G401.6 (cell line): ENCODE results near the gene SAXO2.
"Not testable (repeated sequence)": the region's sequence is repeated elsewhere in the genome, so short reads cannot be mapped to it uniquely, and the experiment has no call there.

Experiments
- FAIRE-seq: peaks from 2 replicates; lab custom pipeline; 2012; peaks lifted over from hg19 to GRCh38; lab: Jason Lieb, UNC

SAXO2 gene

GRCh38 chr15:82286475-82286874, 23.9 kb downstream of the SAXO2 start:
- FAIRE-seq, result not testable (repeated sequence)

GRCh38 chr15:82288202-82288601, 25.6 kb downstream of the SAXO2 start:
- not testable (repeated sequence) for FAIRE-seq

GRCh38 chr15:82292271-82292670, 29.7 kb downstream of the SAXO2 start:
- FAIRE-seq, result no peak

- no peak for FAIRE-seq
Measured at GRCh38 chr15:82294061-82294690, 31.6 kb downstream of the SAXO2 start.

- FAIRE-seq, result no peak
Measured at GRCh38 chr15:82297546-82297945, 34.9 kb downstream of the SAXO2 start.

GRCh38 chr15:82298032-82298431, 35.4 kb downstream of the SAXO2 start:
- FAIRE-seq, result no peak

- FAIRE-seq, result no peak
Measured at GRCh38 chr15:82298520-82298919, 35.9 kb downstream of the SAXO2 start.

- FAIRE-seq, result not testable (repeated sequence)
Measured at GRCh38 chr15:82299511-82299914, 36.9 kb downstream of the SAXO2 start.

GRCh38 chr15:82300326-82300725, 37.7 kb downstream of the SAXO2 start:
- FAIRE-seq, result not testable (repeated sequence)

- no peak for FAIRE-seq
Measured at GRCh38 chr15:82300883-82301282, 38.3 kb downstream of the SAXO2 start.

GRCh38 chr15:82301296-82302016, 38.8 kb downstream of the SAXO2 start:
- FAIRE-seq, result no peak

- no peak for FAIRE-seq
Measured at GRCh38 chr15:82303956-82304777, 41.5 kb downstream of the SAXO2 start.

- no peak for FAIRE-seq
Measured at GRCh38 chr15:82304778-82305090, 42.1 kb downstream of the SAXO2 start.

GRCh38 chr15:82305621-82306048, 43.0 kb downstream of the SAXO2 start:
- FAIRE-seq, result no peak

- no peak for FAIRE-seq
Measured at GRCh38 chr15:82306791-82307713, 44.4 kb downstream of the SAXO2 start.

GRCh38 chr15:82307714-82308081, 45.1 kb downstream of the SAXO2 start:
- no peak for FAIRE-seq

GRCh38 chr15:82309802-82310201, 47.2 kb downstream of the SAXO2 start:
- no peak for FAIRE-seq

- not testable (repeated sequence) for FAIRE-seq
Measured at GRCh38 chr15:82311321-82311720, 48.7 kb downstream of the SAXO2 start.

- FAIRE-seq, result no peak
Measured at GRCh38 chr15:82312586-82313349, 50.1 kb downstream of the SAXO2 start.

GRCh38 chr15:82313446-82313845, 50.8 kb downstream of the SAXO2 start:
- FAIRE-seq, result no peak
